PC-9 (cell line): ENCODE data around the gene SIPA1L3. TPM values are rescaled to one million over a fixed set of nuclear protein-coding genes. Genes with fewer than 3 reads are reported as not detected.

Experiments
- BruUV-seq: library from RNA; stranded (reverse); fragments of 400-500 nt; replicated peaks from 2 replicates; lab custom pipeline; 2021; lab: Mats Ljungman, UMichigan
- CTCF ChIA-PET: fragments of 300-600 bp; sonication (Branson Sonifier 250); formaldehyde crosslinking; loops from one replicate; lab custom pipeline; 2022; ENCODE audit warnings: antibody characterized with exemption; lab: Charles Lee
- POLR2A ChIA-PET: fragments of 300-600 bp; sonication (Branson Sonifier 250); formaldehyde crosslinking; loops from one replicate; lab custom pipeline; 2022; ENCODE audit warnings: antibody characterized with exemption; ENCODE audit not compliant: unreplicated experiment; lab: Charles Lee
- DNase-seq, 2 experiments: peaks; one replicate each; pipeline versions ENCODE4 v3.0.0 to v3.0.0-alpha.2; 2015 to 2022; ENCODE audit warnings: mixed read lengths in 1 of 2
- H2AFZ ChIP-seq: fragments of 200-600 bp; sonication (generic); 2 replicates; pipeline ENCODE4 v1.8.1; 2017; ENCODE audit warnings: antibody characterized with exemption
- H3F3A ChIP-seq: fragments of 200-600 bp; sonication (generic); 2 replicates; pipeline ENCODE4 v1.8.1; 2017; ENCODE audit warnings: antibody characterized with exemption, mild to moderate bottlenecking, low read depth; ENCODE audit not compliant: insufficient read depth
- H3K27ac ChIP-seq: fragments of 200-600 bp; sonication (generic); 2 replicates; pipeline ENCODE4 v1.6.1; 2016; ENCODE audit warnings: mixed run types
- H3K27me3 ChIP-seq: fragments of 200-600 bp; sonication (generic); 2 replicates; pipeline ENCODE4 v1.6.1; 2016; ENCODE audit warnings: low read depth, mixed run types; ENCODE audit not compliant: insufficient read depth
- H3K36me3 ChIP-seq: fragments of 200-600 bp; sonication (generic); 2 replicates; pipeline ENCODE4 v1.6.1; 2016; ENCODE audit warnings: low read depth, mixed run types
- H3K4me1 ChIP-seq: fragments of 200-600 bp; sonication (generic); replicated peaks from 2 replicates; pipeline ENCODE4 v1.6.1; 2016; ENCODE audit warnings: mixed run types; ENCODE audit not compliant: insufficient read depth
- H3K4me2 ChIP-seq: fragments of 200-600 bp; sonication (generic); 2 replicates; pipeline ENCODE4 v1.6.1; 2017; ENCODE audit warnings: mixed run types
- H3K4me3 ChIP-seq: fragments of 200-600 bp; sonication (generic); 2 replicates; pipeline ENCODE4 v1.6.1; 2016; ENCODE audit warnings: mixed run types
- H3K79me2 ChIP-seq: fragments of 200-600 bp; sonication (generic); 2 replicates; pipeline ENCODE4 v1.6.1; 2017; ENCODE audit warnings: low read depth, mixed run types
- H3K9me2 ChIP-seq: fragments of 200-600 bp; sonication (generic); 2 replicates; pipeline ENCODE4 v1.8.1; 2017; ENCODE audit warnings: mild to moderate bottlenecking; ENCODE audit not compliant: insufficient read depth
- H3K9me3 ChIP-seq: fragments of 200-600 bp; sonication (generic); 2 replicates; pipeline ENCODE4 v1.8.1; 2016; ENCODE audit warnings: low read depth; ENCODE audit not compliant: insufficient read depth
- H4K20me1 ChIP-seq: fragments of 200-600 bp; sonication (generic); 2 replicates; pipeline ENCODE4 v1.8.1; 2017; ENCODE audit not compliant: insufficient read depth
- CTCF ChIP-seq: fragments of 200-600 bp; sonication (generic); conservative IDR thresholded peaks from 2 replicates; pipeline ENCODE4 v1.6.1; 2017; ENCODE audit warnings: mixed run types, antibody characterized with exemption, mild to moderate bottlenecking, moderate library complexity
- EZH2 ChIP-seq: fragments of 200-600 bp; sonication (generic); IDR thresholded peaks from 2 replicates; pipeline ENCODE4 v1.8.0; 2017; ENCODE audit warnings: antibody characterized with exemption, low read depth
- intact Hi-C: fragments of 100-400 bp; cut with micrococcal nuclease; formaldehyde crosslinking; loops from one replicate; pipeline ENCODE4 v1.10.0; 2022; ENCODE audit not compliant: unreplicated experiment
- total RNA-seq: library from RNA; stranded (reverse); gene quantifications from 2 replicates; pipeline ENCODE4 v1.2.3, GENCODE V29; 2021

Gene SIPA1L3
- total RNA-seq, 1 experiment from 2014 or later: 55.2 TPM

- no peak for TF ChIP-seq CTCF
- TF ChIP-seq EZH2: no peak
- H3K4me2 ChIP-seq: no peak overlapping the region
- no peaks in the 10 kb centered on the region for H3K36me3 ChIP-seq
- ChIA-PET CTCF (no interaction called here), POLR2A (no interaction called here)
- H3K9me2 ChIP-seq: no peaks in the 10 kb centered on the region
- intact Hi-C loops: no loop called here
- no peak overlapping the region for H3K27ac ChIP-seq
- no TSS peak for BruUV-seq
- H3K4me1 ChIP-seq: no peaks in the 10 kb centered on the region
- H3K27me3 ChIP-seq: no peaks in the 10 kb centered on the region
- H3K4me3 ChIP-seq: no peak overlapping the region
- no peak overlapping the region for H2AFZ ChIP-seq
- no peaks in the 10 kb centered on the region for H3K9me3 ChIP-seq
- no peak for DNase-seq
- H3K79me2 ChIP-seq: no peaks in the 10 kb centered on the region
- no peaks in the 10 kb centered on the region for H4K20me1 ChIP-seq
- no peaks in the 10 kb centered on the region for H3F3A ChIP-seq
Observed at GRCh38 chr19:38031423-38031770, 124.4 kb downstream of the SIPA1L3 start.

GRCh38 chr19:38032151-38032550 is 125.1 kb downstream of the SIPA1L3 start:
- Histone ChIP-seq H3K4me3 (no peak overlapping the region), H3K4me1 (no peaks in the 10 kb centered on the region), H2AFZ (no peak overlapping the region), H3F3A (no peaks in the 10 kb centered on the region), H3K4me2 (no peak overlapping the region), H3K9me2 (no peaks in the 10 kb centered on the region), H3K27ac (no peak overlapping the region), H4K20me1 (no peaks in the 10 kb centered on the region), H3K9me3 (no peaks in the 10 kb centered on the region), H3K79me2 (no peaks in the 10 kb centered on the region), H3K36me3 (no peaks in the 10 kb centered on the region), H3K27me3 (no peaks in the 10 kb centered on the region)
- BruUV-seq: no TSS peak
- POLR2A ChIA-PET: no interaction called here
- TF ChIP-seq CTCF (no peak), EZH2 (no peak)
- CTCF ChIA-PET: no interaction called here
- intact Hi-C loops: no loop called here
- no peak for DNase-seq

GRCh38 chr19:38032951-38033350 is 125.9 kb downstream of the SIPA1L3 start:
- POLR2A ChIA-PET: no interaction called here
- TF ChIP-seq EZH2: no peak
- CTCF ChIA-PET: no interaction called here

More at GRCh38 chr19:38032951-38033350, 125.9 kb downstream of the SIPA1L3 start:
- no peaks in the 10 kb centered on the region for H3K4me1 ChIP-seq
- no TSS peak for BruUV-seq
- H3K36me3 ChIP-seq: no peaks in the 10 kb centered on the region
- no peak overlapping the region for H3K27ac ChIP-seq
- no peaks in the 10 kb centered on the region for H4K20me1 ChIP-seq
- H2AFZ ChIP-seq: no peak overlapping the region
- intact Hi-C loops: no loop called here
- H3K4me2 ChIP-seq: no peak overlapping the region
- H3K27me3 ChIP-seq: no peaks in the 10 kb centered on the region
- no peaks in the 10 kb centered on the region for H3F3A ChIP-seq
- H3K4me3 ChIP-seq: no peak overlapping the region
- H3K79me2 ChIP-seq: no peaks in the 10 kb centered on the region
- no peaks in the 10 kb centered on the region for H3K9me2 ChIP-seq
- DNase-seq: no peak
- no peaks in the 10 kb centered on the region for H3K9me3 ChIP-seq
